Dermis microvascular lymphatic vessel endothelial cell (primary cell): ENCODE measurements around the gene GON4L. TPM values are rescaled to one million over a fixed set of nuclear protein-coding genes. Genes with fewer than 3 reads are reported as not detected.
"Not testable (repeated sequence)": the region's sequence is repeated elsewhere in the genome, so short reads cannot be mapped to it uniquely, and the experiment has no call there.

Experiments used
- DNase-seq, 2 donors: peaks; one replicate each; pipeline versions ENCODE4 v3.0.0 to v3.0.0-alpha.2; 2010; ENCODE audit warnings: low read depth in 2 of 2
- total RNA-seq: library from RNA; depleted of rRNA; stranded (reverse); fragments of >200 nt; gene quantifications from 2 replicates; pipeline ENCODE4 v1.2.1, GENCODE V29; 2014

The GON4L gene
- total RNA-seq, 1 donor from 2014 or later, result 16.3 TPM

- not testable (repeated sequence) for DNase-seq
Measured at GRCh38 chr1:155747586-155747985, 109.4 kb downstream of the GON4L start.

GRCh38 chr1:155745284-155746228 lies 111.5 kb downstream of the GON4L start:
- peak; percentile 95 to 99 for DNase-seq

- no peak for DNase-seq
Measured at GRCh38 chr1:155744711-155745283, 112.2 kb downstream of the GON4L start.

GRCh38 chr1:155741908-155742307 lies 115.1 kb downstream of the GON4L start:
- DNase-seq, result no peak

GRCh38 chr1:155740995-155741394 lies 116.0 kb downstream of the GON4L start:
- no peak for DNase-seq

GRCh38 chr1:155729031-155729898 lies 127.7 kb downstream of the GON4L start:
- peak; percentile 73 to 74 for DNase-seq

GRCh38 chr1:155725142-155725541 lies 131.9 kb downstream of the GON4L start:
- DNase-seq, result no peak

- DNase-seq, result no peak
Measured at GRCh38 chr1:155719703-155720102, 137.3 kb downstream of the GON4L start.

- not testable (repeated sequence) for DNase-seq
Measured at GRCh38 chr1:155718524-155719115, 138.4 kb downstream of the GON4L start.

GRCh38 chr1:155717041-155717440 lies 140.0 kb downstream of the GON4L start:
- DNase-seq, result no peak

GRCh38 chr1:155715777-155716176 lies 141.2 kb downstream of the GON4L start:
- no peak for DNase-seq

- not testable (repeated sequence) for DNase-seq
Measured at GRCh38 chr1:155715056-155715455, 142.0 kb downstream of the GON4L start.

GRCh38 chr1:155713075-155713474 lies 143.9 kb downstream of the GON4L start:
- no peak for DNase-seq

- DNase-seq, result peak in 1 of 2 donors; percentile 12
Measured at GRCh38 chr1:155712636-155713035, 144.4 kb downstream of the GON4L start.

GRCh38 chr1:155711457-155711856 lies 145.6 kb downstream of the GON4L start:
- DNase-seq, result not testable (repeated sequence)

- no peak for DNase-seq
Measured at GRCh38 chr1:155709391-155709790, 147.6 kb downstream of the GON4L start.

- DNase-seq, result peak in 1 of 2 donors; percentile 7
Measured at GRCh38 chr1:155706139-155706538, 150.9 kb downstream of the GON4L start.

- not testable (repeated sequence) for DNase-seq
Measured at GRCh38 chr1:155704414-155704813, 152.6 kb downstream of the GON4L start.

- no peak for DNase-seq
Measured at GRCh38 chr1:155703216-155703615, 153.8 kb downstream of the GON4L start.

- DNase-seq, result peak in 1 of 2 donors; percentile 7
Measured at GRCh38 chr1:155701675-155702074, 155.3 kb downstream of the GON4L start.
